Measurements from ENCODE around the gene ANTXR1. TPM values are rescaled to one million over a fixed set of nuclear protein-coding genes. Genes with fewer than 3 reads are reported as not detected.

The ANTXR1 gene
- total RNA-seq, 1 donor from 2014 or later, result 35.5 TPM

DNA sequence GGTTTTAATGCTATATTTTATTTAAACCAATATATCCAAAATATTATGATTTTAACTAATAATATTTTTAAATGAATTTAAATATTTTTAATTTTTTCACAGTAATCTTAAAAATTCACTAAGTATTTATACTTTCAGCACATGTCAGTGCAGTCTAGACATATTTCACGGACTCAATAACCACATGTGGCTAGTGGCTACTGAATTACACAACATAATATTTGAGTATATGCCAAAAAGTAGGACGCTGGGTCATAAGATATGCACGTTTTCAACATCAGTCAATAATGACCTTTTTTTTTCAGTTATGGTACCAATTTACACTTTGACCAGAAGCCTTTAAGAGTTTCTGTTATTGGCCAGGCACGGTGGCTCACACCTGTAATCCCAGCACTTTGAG, 256.4 kb downstream of the ANTXR1 start:
- TF ChIP-seq, protein P1, sequence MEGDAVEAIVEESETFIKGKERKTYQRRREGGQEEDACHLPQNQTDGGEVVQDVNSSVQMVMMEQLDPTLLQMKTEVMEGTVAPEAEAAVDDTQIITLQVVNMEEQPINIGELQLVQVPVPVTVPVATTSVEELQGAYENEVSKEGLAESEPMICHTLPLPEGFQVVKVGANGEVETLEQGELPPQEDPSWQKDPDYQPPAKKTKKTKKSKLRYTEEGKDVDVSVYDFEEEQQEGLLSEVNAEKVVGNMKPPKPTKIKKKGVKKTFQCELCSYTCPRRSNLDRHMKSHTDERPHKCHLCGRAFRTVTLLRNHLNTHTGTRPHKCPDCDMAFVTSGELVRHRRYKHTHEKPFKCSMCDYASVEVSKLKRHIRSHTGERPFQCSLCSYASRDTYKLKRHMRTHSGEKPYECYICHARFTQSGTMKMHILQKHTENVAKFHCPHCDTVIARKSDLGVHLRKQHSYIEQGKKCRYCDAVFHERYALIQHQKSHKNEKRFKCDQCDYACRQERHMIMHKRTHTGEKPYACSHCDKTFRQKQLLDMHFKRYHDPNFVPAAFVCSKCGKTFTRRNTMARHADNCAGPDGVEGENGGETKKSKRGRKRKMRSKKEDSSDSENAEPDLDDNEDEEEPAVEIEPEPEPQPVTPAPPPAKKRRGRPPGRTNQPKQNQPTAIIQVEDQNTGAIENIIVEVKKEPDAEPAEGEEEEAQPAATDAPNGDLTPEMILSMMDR (IDR thresholded peaks at IDR 0.05; ENCODE audit: insufficient read depth, low read length, poor library complexity, severe bottlenecking), result no peak
- no peak for DNase-seq (ENCODE audit: low read depth)
- Histone ChIP-seq H3K4me3 (ENCODE audit: low read depth, low read length) (no peak overlapping the region), H3K27me3 (ENCODE audit: control insufficient read depth, insufficient read depth, low read length) (no peaks in the 10 kb centered on the region), H3K36me3 (ENCODE audit: control insufficient read depth, insufficient read depth, low read length) (no peaks in the 10 kb centered on the region)

DNA sequence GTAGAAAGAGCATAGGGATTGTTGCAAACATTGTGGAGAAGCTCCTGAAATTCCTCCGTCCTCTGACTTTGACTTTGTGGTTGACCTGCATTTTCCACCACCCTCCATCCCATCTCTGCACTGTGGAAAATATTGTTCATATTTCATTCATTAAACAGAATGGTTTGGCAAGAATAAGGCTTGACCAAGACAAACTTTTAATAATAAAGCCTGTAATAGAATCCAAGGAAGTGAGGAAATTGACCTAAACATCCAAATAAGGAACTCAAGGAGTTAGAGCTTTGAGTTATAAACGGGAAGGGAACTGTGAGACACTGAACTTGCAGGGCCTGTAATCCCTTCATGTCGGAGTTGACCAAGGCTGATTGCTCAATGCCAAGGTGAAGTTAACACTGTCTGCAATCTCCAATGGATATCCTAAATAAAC, 258.9 kb downstream of the ANTXR1 start:
- Histone ChIP-seq H3K27me3 (ENCODE audit: control insufficient read depth, insufficient read depth, low read length) (no peaks in the 10 kb centered on the region), H3K4me3 (ENCODE audit: low read depth, low read length) (no peak overlapping the region), H3K36me3 (ENCODE audit: control insufficient read depth, insufficient read depth, low read length) (no peaks in the 10 kb centered on the region)
- DNase-seq (ENCODE audit: low read depth), result no peak
- TF ChIP-seq, protein P1 (IDR thresholded peaks at IDR 0.05; ENCODE audit: insufficient read depth, low read length, poor library complexity, severe bottlenecking), result no peak

DNA sequence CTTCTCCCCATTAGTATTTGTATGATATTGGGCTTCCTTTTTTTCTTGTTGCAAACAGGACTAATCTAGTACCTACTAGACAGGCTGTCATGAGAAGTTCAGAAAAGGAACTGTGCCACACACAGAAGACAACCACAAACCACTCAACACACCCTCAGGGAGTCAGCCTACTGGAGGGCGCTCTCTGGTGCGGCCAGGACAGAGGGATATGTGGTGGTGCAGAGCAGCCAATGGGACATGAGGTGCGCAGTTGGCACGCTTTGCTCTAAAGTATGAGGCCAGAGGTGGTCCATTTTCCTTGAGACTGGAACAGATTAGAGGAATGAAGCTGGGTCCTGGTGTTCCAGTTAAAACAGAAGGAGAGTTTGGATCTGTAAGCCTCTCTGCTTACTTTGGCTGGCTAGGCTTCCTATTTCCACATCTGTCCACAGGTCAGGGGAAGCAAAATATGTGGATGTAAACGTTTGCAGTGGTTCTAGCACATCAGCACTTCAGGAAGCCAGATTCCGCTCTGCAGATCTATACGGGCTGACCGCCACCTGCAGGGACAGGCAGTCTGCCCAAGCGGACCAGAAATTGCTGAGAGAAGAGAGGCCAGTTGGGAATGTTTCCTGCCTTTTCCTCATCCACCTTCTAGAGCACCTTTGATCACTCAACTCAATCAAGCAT, 260.0 kb downstream of the ANTXR1 start:
- TF ChIP-seq, protein P1 (IDR thresholded peaks at IDR 0.05; ENCODE audit: insufficient read depth, low read length, poor library complexity, severe bottlenecking), result no peak
- no peaks in the 10 kb centered on the region for H3K36me3 ChIP-seq (ENCODE audit: control insufficient read depth, insufficient read depth, low read length)
- no peak for DNase-seq (ENCODE audit: low read depth)
- H3K4me3 ChIP-seq (ENCODE audit: low read depth, low read length), result no peak overlapping the region
- no peaks in the 10 kb centered on the region for H3K27me3 ChIP-seq (ENCODE audit: control insufficient read depth, insufficient read depth, low read length)

GRCh38 chr2:69275490-69275889, 262.5 kb downstream of the ANTXR1 start:
- DNase-seq (ENCODE audit: low read depth), result no peak
- TF ChIP-seq, protein P1 (IDR thresholded peaks at IDR 0.05; ENCODE audit: insufficient read depth, low read length, poor library complexity, severe bottlenecking), result no peak
- H3K4me3 ChIP-seq (ENCODE audit: low read depth, low read length), result no peak overlapping the region
- H3K36me3 ChIP-seq (ENCODE audit: control insufficient read depth, insufficient read depth, low read length), result no peaks in the 10 kb centered on the region
- H3K27me3 ChIP-seq (ENCODE audit: control insufficient read depth, insufficient read depth, low read length), result no peaks in the 10 kb centered on the region

DNA sequence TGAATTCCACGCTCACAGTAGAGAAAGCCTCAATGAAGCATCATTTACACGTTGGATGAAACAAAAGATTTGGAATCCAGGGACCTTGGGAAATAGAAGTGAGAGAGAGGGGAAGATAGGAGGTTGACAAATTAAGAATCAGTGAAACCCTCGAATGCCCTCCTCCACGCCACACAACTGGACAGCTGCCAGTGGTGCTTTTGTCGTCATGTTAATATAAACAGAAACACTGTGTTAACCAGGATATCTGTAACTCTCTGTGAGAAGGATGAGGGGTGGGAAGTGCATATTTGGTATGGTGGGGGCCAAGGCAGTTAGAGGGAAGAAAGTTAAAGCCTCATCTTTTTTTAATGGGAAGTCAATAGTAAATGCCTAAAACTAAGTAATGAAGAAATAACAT, 265.4 kb downstream of the ANTXR1 start:
- no peaks in the 10 kb centered on the region for H3K27me3 ChIP-seq (ENCODE audit: control insufficient read depth, insufficient read depth, low read length)
- DNase-seq (ENCODE audit: low read depth), result no peak
- no peaks in the 10 kb centered on the region for H3K36me3 ChIP-seq (ENCODE audit: control insufficient read depth, insufficient read depth, low read length)
- H3K4me3 ChIP-seq (ENCODE audit: low read depth, low read length), result no peak overlapping the region
- TF ChIP-seq, protein P1 (IDR thresholded peaks at IDR 0.05; ENCODE audit: insufficient read depth, low read length, poor library complexity, severe bottlenecking), result no peak

- TF ChIP-seq, protein P1 (IDR thresholded peaks at IDR 0.05; ENCODE audit: insufficient read depth, low read length, poor library complexity, severe bottlenecking), result no peak
- no peak for DNase-seq (ENCODE audit: low read depth)
- Histone ChIP-seq H3K36me3 (ENCODE audit: control insufficient read depth, insufficient read depth, low read length) (no peaks in the 10 kb centered on the region), H3K4me3 (ENCODE audit: low read depth, low read length) (no peak overlapping the region), H3K27me3 (ENCODE audit: control insufficient read depth, insufficient read depth, low read length) (no peaks in the 10 kb centered on the region)
Measured at GRCh38 chr2:69279211-69279610, 266.2 kb downstream of the ANTXR1 start.

All from kidney epithelial cell (primary cell).